Effector CD4-positive, alpha-beta T cell (primary cell): Measurements from ENCODE around the gene CHCHD1.
"Not testable (repeated sequence)": the region's sequence is repeated elsewhere in the genome, so short reads cannot be mapped to it uniquely, and the experiment has no call there.

Experiments used
- DNase-seq: peaks from one replicate; pipeline ENCODE4 v3.0.0-alpha.2; 2020

CHCHD1 gene

DNA sequence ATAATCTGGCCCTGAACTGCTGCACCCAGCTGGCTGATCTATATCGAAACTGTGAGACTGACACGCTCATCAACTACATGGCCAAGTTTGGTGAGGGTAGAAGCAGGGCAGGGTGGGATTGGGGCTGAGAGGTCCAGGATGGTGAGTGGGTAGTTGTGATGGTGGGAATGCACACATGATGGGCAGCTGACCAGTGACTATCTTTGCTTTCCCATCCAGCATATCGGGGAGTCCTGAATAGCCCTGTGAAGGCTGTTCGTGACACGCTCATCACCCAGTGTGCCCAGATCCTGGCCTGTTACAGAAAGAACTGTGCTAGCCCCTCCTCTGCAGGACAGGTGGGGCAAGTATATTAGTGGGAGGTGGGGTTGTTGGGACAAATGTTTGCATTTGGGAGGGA, 12.5 kb upstream of the CHCHD1 start:
- DNase-seq: no peak

DNA sequence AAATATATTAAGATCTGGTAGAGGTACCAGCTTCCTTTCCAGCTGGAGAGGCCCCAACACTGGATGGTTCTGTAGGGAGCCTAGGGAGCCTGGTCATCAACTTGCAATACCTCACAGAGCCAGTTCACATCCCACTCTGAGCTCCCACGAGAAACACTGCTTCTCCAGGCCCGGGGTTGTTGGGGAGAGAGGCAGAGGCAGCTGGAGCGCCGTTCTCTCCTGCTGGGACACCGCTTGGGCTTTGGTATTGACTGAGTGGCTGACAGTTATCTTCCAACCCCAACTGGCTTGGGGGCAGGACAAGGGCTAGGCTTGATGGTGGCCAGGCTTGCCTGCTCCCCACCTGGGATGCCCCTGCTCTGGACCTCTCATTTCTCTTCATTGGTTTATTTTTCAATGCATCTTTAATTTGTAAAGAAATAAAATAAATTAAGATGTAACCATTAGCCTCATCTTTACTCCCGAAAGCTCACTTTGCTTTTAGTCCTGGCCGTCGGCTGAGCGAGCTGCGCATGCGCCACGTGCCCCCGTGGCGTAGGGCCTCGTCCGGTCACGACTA, 10.0 kb upstream of the CHCHD1 start:
- DNase-seq: peak; percentile 68

DNA sequence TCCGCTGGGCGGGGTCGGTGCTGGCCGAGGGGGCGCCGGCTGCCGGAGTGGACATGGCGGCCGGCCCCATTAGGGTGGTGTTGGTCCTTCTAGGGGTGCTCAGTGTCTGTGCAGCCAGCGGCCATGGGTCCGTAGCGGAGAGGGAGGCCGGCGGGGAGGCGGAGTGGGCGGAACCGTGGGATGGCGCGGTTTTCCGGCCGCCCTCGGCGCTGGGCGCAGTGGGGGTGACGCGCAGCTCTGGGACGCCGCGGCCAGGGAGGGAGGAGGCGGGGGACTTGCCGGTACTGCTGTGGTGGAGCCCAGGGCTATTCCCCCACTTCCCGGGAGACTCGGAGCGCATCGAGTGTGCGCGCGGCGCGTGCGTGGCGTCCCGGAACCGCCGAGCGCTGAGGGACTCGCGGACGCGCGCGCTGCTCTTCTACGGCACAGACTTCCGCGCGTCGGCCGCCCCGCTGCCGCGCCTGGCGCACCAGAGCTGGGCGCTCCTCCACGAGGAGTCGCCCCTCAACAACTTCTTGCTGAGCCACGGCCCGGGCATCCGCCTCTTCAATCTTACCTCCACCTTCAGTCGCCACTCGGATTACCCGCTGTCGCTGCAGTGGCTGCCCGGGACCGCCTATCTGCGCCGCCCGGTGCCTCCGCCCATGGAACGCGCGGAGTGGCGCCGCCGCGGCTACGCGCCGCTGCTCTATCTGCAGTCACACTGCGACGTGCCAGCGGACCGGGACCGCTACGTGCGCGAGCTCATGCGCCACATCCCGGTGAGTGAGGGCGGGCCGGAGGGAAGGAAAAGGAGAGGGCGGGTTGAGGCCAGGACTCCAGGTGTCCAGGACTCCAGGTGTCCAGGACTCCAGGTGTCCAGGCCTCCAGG, 9.3 kb upstream of the CHCHD1 start:
- DNase-seq: peak; percentile 70

DNA sequence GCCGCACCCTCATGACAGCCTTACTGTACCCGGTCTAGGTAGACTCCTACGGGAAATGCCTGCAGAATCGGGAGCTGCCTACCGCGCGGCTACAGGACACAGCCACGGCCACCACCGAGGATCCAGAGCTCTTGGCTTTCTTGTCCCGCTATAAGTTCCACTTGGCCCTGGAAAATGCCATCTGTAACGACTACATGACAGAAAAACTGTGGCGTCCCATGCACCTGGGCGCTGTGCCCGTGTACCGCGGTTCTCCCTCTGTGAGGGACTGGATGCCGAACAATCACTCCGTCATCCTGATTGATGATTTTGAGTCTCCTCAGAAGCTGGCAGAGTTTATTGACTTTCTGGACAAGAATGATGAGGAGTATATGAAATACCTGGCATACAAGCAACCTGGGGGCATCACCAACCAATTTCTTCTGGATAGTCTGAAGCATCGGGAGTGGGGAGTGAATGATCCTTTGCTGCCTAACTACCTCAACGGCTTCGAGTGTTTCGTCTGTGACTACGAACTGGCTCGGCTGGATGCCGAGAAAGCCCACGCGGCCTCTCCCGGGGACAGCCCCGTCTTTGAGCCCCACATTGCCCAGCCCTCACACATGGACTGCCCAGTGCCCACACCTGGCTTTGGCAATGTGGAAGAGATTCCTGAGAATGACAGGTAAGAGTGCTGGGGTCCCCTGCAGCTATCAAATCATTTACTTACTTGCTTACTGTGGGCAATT, 8.5 kb upstream of the CHCHD1 start:
- no peak for DNase-seq

DNA sequence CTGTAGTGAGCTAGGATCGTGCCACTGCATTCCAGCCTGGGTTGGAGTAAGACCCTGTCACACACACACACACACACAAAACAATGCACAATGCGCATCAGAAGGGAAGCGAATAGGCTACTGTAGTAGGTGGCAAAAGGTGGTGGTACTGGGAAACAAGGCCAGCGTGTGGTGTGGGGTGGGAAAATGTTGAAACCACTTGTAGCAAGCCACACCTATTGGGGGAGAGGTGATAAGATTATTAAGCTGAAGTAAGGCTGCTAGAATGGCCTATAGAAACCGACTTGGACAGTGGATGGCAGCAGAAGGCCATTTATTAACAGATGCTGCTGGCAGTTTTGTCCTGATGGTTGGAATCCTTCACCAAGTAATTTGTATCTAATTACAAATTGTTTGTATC, 7.2 kb upstream of the CHCHD1 start:
- DNase-seq: no peak

DNA sequence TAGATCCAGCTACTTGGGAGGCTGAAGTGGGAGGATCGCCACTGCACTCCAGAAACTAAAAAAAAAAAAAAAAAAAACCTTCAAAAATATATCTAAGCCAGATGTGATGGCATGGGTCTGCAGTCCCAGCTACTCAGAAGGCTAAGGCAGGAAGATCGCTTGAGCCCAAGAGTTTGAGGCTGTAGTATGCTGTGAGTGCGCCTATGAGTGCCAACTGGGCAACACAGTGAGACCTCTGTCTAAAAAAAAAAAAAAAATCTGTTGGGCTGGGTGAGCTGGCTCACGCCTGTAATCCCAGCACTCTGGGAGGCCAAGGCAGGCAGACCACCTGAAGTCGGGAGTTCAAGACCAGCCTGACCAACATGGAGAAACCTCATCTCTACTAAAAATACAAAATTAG, 2.8 kb upstream of the CHCHD1 start:
- DNase-seq: no peak

DNA sequence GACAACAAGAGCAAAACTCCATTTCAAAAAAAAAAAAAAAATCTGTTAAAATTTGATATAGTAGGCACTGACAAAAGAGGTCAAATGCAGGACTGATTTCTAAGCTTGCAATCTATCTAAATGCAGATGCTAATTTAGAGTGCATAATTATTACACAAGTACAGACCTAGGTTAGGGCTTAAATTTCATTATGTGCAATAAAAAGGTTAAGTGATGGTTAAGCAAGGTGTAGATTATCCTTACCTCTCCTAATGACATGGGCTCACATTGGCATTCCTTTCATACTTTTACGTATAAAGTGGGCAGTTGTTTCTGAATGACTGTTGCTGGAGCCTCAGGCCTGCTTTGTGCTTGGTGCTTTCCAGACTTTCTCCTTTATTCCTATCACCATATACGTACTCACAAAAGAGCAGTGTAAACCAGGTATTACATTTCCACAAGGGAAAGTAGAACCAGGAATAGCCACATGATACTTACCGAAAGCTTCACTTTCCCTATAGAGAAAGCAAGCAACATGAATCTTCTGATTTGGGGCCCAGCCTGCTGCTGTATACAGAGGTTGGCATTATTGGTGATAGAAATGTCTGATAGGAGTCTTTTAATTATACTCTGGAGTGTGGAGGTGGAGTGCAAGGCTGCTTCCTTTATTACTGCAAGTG, 2.2 kb upstream of the CHCHD1 start:
- no peak for DNase-seq

DNA sequence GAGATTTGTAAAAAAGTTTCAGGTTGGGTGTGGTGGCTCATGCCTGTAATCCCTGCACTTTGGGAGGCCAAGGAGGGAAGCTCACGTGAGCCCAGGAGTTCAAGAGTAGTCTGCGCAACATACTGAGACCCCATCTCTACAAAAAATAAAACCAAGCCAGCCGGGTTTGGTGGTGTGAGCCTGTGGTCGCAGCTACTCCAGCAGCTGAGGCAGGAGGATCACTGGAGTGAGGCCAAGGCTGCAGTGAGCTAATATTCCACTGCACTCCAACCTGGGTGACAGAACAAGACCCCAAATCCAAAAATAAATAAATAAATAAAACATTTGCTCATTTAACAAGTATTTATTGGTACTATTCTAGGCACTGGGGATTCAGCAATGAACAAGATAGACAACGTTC, 1.5 kb upstream of the CHCHD1 start:
- DNase-seq: no peak

DNA sequence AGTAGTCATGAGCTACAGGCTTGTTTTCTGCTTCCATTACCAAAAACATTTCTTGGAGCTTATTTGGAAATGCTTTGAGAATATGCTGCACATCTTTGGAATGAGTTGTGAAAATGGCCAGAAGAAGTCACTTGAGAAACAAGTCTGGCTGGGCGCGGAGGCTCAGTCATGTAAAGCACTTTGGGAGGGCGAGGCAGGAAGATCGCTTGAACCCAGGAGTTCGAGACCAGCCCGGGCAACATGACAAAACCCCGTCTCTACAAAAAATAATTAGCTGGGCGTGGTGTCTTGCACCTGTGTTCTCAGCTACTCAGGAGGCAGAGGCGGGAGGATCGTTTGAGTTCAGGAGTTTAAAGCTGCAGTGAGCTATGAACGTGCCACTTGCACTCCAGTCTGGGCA, 882 bp upstream of the CHCHD1 start:
- DNase-seq: no peak

DNA sequence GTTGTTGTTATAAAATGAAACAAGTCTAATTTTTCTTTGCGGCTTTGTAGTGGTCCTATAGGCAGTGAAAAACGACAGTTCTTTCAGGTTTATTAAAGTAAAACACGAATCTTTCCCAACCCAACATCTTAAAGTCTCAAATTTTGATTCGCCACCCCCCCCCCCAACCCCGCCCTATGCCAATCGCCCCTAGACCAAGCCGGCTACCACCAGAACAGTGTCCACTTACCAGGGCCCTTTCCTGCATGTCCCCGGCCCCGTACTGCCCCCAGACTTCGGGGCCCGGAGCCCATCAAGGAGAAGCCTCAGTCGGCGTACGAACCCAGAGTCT, 335 bp upstream of the CHCHD1 start:
- no peak for DNase-seq

DNA sequence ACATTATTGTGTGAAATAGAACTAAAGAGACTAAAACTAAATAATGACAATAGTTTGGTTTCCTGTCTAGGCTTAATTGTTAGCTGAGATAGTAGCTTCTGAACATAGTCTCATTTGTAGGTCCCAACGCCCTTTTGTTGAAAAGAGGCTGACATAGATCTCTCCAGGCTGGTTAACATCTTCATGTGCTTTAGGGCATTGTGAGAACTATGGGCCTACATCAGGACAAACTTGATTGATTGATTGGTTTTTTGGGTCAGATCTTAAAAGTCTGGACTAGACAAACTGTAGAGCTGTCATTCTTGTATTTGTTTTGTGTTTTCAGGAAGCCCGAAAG, 869 bp downstream of the CHCHD1 start:
- DNase-seq: no peak

DNA sequence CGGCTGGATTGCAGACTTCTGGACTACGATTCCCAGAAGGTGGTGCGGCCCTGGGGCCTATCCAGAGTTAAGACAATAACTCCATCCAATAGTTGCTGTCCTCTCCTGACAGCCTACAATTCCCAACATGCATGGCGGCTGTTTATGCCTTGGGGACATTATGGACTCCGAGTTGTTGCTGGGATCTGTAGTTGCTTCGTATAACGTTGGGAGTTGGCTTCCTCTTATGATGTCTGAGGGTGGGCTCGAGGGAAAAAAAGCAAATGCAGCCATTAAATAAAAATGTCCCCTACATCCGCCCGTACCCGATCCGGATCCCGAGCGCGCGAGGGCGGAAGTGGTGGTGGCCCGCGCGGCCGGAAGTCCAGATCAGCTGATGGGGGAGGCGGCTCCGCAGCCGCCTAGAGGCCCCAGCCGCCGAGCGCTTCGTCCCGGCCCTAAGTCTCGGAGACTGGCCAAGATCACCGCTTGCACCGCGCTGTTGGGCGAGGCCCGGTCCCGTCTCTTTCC, 3.4 kb downstream of the CHCHD1 start, which contains the start of gene ZSWIM8:
Gene ZSWIM8, plus strand, starts transcription at position 396 of the 510 bp plus-strand sequence. CDS start 273 bp downstream, outside the sequence.
- DNase-seq: peak; percentile 85

DNA sequence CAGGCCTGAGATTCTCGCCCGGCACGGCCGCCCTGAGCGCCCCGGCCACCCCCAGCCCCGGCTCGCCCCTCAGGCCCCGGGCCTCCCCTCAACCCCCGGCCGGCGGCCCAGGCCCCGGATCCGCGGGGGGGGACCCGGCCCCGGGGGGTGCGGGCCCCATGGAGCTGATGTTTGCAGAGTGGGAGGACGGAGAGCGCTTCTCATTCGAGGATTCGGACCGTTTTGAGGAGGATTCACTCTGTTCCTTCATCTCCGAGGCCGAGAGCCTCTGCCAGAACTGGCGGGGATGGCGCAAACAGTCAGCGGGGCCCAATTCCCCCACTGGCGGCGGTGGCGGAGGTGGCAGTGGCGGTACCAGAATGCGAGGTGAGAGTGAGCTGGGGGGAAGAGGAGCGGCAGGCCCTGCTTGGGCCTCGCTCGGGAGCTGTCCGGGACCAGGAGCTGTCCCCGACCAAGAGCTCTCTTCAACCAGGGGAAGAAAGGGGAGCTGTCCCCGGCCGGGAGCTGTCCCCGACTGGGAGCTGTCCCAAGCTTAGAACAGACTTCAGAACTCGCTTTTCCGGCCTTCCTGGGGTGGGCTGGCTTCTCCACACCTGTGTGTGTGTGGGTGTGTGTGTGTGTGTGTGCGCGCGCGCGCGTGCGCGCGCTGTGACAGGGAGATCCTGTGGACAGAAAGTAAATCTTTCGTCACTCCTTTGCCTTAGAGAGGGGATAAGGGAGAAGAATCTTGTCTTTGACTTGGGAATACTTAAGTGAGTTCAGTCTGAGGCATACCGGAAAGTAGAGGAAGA, 4.1 kb downstream of the CHCHD1 start:
- peak; percentile 31 for DNase-seq

DNA sequence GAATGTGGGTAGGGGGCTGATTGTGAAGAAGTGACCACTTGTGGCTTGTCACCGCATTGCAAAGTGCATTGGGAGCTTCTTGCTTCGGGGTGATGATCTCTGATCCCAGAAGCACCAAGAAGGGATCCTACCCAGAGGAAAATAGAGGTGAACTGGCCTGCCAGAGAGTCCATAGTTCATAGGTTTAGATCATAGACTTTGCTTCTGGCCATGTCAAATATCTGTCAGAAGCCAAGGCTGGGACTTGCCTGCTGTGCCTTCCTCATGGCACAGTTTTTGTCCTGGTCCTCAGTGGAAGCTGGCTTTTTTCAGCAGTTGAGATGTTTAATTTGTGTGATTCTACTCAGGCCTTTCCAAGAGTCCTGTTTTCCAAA, 4.7 kb downstream of the CHCHD1 start:
- DNase-seq: no peak

DNA sequence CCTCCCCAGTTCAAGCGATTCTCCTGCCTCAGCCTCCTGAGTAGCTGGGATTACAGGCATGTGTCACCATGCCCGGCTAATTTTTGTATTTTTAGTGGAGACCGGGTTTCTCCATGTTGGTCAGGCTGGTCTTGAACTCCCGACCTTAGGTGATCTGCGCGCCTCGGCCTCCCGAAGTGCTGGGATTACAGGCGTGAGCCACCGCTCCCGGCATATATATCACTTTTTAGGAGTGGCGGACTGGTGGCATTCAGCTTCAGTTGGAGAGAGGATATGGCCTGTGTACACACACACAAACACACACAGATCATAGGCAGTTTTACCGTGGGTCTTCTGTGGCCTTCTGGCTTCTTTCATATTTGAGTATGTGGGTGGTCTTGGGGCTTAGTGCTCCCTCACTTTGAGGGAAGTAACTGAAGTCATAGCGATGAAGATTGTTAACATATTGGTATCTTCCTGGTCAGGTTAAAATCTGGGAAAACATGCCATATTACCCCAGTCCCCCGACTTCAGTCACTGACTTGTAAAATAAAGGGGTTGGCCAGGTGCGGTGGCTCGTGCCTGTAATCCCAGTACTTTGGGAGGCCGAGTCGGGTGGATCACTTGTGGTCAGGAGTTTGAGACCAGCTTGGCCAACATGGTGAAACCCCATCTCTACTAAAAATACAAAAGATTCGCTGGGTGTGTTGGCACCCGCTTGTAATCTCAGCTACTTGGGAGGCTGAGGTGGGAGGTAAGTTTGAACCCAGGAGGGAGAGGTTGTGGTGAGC, 5.4 kb downstream of the CHCHD1 start:
- not testable (repeated sequence) for DNase-seq

DNA sequence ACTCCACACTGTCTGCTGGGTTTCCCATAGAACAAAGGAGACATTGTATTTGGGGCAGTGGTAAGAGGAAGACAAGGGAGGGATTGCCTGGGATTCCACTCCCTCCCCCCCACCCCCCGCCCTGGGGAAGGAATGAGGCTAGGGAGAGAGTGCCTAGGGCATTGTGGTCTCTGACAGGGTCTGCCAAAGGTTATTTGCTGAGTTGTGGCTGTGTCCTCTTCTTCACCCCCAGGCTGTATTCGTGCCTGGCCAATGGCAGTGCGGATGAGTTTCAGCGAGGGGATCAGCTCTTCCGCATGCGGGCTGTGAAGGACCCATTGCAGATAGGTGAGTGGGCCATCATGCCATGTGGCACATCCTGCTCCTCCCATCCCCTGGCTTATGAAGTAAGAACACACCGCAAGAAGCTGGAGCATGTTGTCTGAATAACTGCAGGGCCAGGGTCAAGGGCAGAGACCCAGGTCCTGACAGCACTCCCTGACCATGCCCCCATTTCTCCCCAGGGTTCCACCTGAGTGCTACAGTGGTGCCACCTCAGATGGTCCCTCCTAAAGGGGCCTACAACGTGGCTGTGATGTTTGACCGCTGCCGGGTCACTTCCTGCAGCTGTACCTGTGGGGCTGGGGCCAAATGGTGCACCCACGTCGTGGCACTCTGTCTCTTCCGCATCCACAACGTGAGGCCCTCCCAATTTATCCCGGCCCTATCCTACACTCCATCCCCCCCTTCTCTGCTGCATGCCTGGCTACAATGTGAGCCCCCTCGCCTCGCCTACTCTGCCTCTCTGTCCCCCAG, 7.2 kb downstream of the CHCHD1 start:
- DNase-seq: no peak

DNA sequence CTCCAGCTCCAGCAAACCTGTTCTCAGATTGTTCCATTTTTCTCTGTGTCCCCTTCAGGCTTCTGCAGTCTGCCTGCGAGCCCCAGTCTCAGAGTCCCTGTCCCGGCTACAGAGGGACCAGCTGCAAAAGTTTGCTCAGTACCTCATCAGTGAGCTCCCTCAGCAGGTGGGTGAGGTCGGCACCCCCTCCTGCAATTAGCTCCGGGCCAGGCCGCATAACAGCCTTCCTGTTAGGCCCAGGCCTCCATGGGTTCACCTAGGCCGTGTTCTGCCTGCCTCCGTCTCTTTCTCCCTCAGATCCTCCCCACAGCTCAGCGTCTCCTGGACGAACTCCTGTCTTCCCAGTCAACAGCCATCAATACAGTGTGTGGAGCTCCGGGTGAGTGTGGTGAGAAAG, 7.8 kb downstream of the CHCHD1 start:
- no peak for DNase-seq

DNA sequence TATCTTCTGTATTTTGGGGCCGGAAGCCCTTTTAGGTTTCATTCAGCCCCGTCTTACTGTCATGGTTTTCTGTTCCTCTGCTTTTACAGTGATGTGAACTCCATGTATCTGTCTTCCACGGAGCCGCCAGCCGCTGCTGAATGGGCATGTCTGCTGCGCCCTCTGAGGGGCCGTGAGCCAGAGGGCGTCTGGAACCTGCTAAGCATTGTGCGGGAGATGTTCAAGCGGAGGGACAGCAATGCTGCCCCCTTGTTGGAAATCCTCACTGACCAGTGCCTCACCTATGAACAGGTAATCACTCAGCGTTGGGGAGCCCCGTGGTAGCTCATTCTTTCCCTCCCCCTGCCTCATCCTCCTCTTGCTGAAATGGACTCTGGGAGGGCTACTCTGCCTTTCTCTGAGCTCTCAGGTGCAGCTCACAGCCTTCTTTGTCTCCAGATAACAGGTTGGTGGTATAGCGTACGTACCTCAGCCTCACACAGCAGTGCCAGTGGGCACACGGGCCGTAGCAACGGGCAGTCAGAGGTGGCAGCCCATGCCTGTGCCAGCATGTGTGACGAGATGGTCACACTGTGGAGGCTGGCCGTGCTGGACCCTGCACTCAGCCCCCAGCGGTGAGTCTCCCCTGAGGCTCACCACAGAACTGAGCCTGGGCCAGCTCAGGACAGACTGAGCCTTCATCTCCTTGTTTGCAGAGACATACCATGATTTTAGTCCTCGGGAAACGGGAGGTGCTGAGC, 9.2 kb downstream of the CHCHD1 start:
- DNase-seq: no peak

DNA sequence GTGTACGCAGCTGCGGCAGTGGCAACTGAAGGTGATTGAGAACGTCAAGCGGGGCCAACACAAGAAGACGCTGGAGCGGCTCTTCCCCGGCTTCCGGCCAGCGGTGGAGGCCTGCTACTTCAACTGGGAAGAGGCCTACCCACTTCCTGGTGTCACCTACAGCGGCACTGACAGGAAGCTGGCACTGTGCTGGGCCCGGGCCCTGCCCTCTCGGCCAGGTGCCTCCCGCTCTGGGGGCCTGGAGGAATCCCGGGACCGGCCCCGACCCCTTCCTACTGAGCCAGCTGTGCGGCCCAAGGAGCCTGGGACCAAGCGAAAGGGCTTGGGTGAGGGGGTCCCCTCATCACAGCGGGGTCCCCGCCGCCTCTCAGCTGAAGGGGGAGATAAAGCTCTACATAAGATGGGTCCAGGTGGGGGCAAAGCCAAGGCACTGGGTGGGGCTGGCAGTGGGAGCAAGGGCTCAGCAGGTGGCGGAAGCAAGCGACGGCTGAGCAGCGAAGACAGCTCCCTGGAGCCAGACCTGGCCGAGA, 10.1 kb downstream of the CHCHD1 start:
- DNase-seq: no peak

DNA sequence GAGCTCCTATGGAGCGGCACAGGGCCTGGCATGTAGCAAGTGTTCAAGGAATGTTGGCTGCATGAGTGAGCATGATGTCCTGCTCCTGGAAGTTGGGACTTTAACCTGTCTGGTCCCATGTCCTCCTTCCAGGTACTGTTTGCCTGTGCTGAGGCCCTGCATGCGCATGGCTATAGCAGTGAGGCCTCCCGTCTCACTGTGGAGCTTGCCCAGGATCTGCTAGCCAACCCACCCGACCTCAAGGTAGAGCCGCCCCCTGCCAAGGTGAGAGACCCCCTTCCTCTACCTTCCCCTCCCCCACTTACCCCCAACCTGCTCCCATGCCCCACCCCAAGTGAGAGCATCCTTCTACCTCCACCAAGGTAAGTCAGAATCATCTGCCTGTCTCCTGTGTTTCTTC, 11.6 kb downstream of the CHCHD1 start:
- no peak for DNase-seq
